Mammary epithelial cell (primary cell): ENCODE data around the gene CAMP.

Experiments used
- CTCF ChIP-seq, 2 donors: IDR thresholded peaks in 1 of 2; conservative IDR thresholded peaks in 1 of 2; 2 replicates each; pipeline ENCODE4 v1.5.1; 2011 to 2012; ENCODE audit warnings: inconsistent platforms in 2 of 2, low read length in 2 of 2, mild to moderate bottlenecking in 2 of 2, control low read depth in 1 of 2, low read depth in 1 of 2; ENCODE audit not compliant: insufficient read depth in 1 of 2; ENCODE audit errors: extremely low read depth in 1 of 2
- EZH2 ChIP-seq: IDR thresholded peaks from 2 replicates; pipeline ENCODE4 v1.6.1; 2012; ENCODE audit warnings: low read length, inconsistent platforms, borderline replicate concordance

GRCh38 chr3:48180531-48181253 is 42.6 kb upstream of the CAMP start:
- TF ChIP-seq CTCF (conservative IDR thresholded peaks at IDR 0.05 in 1 of 2, IDR thresholded peaks at IDR 0.05 in 1 of 2; ENCODE audit: extremely low read depth in 1 of 2, insufficient read depth in 1 of 2, low read depth in 1 of 2, low read length in 2 of 2): no peak
- TF ChIP-seq EZH2: no peak
